HG02870 (cell line): ENCODE data around the gene ACVR1B.

Source experiments
- ATAC-seq: cut with Tn5 transposase; IDR thresholded peaks from one replicate; pipeline ENCODE4 v1.9.1; 2021; ENCODE audit warnings: mild to moderate bottlenecking, moderate library complexity; ENCODE audit not compliant: unreplicated experiment

ACVR1B gene

GRCh38 chr12:52003016-52003550, 51.6 kb downstream of the ACVR1B start:
- ATAC-seq = no peak

- no peak for ATAC-seq
Observed at GRCh38 chr12:52003591-52003990, 52.1 kb downstream of the ACVR1B start.

GRCh38 chr12:52004042-52004648, 52.6 kb downstream of the ACVR1B start:
- ATAC-seq = no peak

- ATAC-seq = no peak
Observed at GRCh38 chr12:52005218-52005902, 53.9 kb downstream of the ACVR1B start.

- peak; percentile 75 for ATAC-seq
Observed at GRCh38 chr12:52005903-52006703, 54.6 kb downstream of the ACVR1B start.

GRCh38 chr12:52006726-52007157, 55.2 kb downstream of the ACVR1B start, which contains the start of gene TAMALIN:
TSS of gene TAMALIN (plus strand) at chr12:52006946. CDS start at chr12:52007020, 74 bp downstream.
- no peak for ATAC-seq

GRCh38 chr12:52007158-52007921, 55.8 kb downstream of the ACVR1B start:
- no peak for ATAC-seq

- no peak for ATAC-seq
Observed at GRCh38 chr12:52007982-52008510, 56.5 kb downstream of the ACVR1B start.

- ATAC-seq = no peak
Observed at GRCh38 chr12:52009081-52009751, 57.7 kb downstream of the ACVR1B start.

GRCh38 chr12:52010152-52010622, 58.7 kb downstream of the ACVR1B start:
- ATAC-seq = no peak

GRCh38 chr12:52010692-52011601, 59.4 kb downstream of the ACVR1B start:
- ATAC-seq = no peak

- ATAC-seq = no peak
Observed at GRCh38 chr12:52011602-52012214, 60.2 kb downstream of the ACVR1B start.

- no peak for ATAC-seq
Observed at GRCh38 chr12:52013626-52014310, 62.3 kb downstream of the ACVR1B start.

- no peak for ATAC-seq
Observed at GRCh38 chr12:52014567-52015530, 63.4 kb downstream of the ACVR1B start.

GRCh38 chr12:52015532-52016041, 64.1 kb downstream of the ACVR1B start:
- no peak for ATAC-seq

GRCh38 chr12:52018433-52019112, 67.1 kb downstream of the ACVR1B start:
- ATAC-seq = no peak
